ENCODE results near the gene TMEM87B. TPM values are rescaled to one million over a fixed set of nuclear protein-coding genes. Genes with fewer than 3 reads are reported as not detected.

The TMEM87B gene
- total RNA-seq, 1 experiment from 2014 or later: 15.4 TPM

- DNase-seq (ENCODE audit: low read depth): no peak
Measured at GRCh38 chr2:112149194-112149593, 94.1 kb downstream of the TMEM87B start.

- no peak for DNase-seq (ENCODE audit: low read depth)
Measured at GRCh38 chr2:112149866-112150435, 94.9 kb downstream of the TMEM87B start.

GRCh38 chr2:112150447-112150846 is 95.4 kb downstream of the TMEM87B start:
- DNase-seq (ENCODE audit: low read depth): peak; percentile 58

- no peak for DNase-seq (ENCODE audit: low read depth)
Measured at GRCh38 chr2:112150851-112151250, 95.8 kb downstream of the TMEM87B start.

- no peak for DNase-seq (ENCODE audit: low read depth)
Measured at GRCh38 chr2:112151271-112151670, 96.2 kb downstream of the TMEM87B start.

GRCh38 chr2:112151701-112152440 is 96.8 kb downstream of the TMEM87B start:
- no peak for DNase-seq (ENCODE audit: low read depth)

GRCh38 chr2:112152476-112153178 is 97.6 kb downstream of the TMEM87B start:
- no peak for DNase-seq (ENCODE audit: low read depth)

- no peak for DNase-seq (ENCODE audit: low read depth)
Measured at GRCh38 chr2:112153179-112153490, 98.1 kb downstream of the TMEM87B start.

GRCh38 chr2:112153501-112153900 is 98.4 kb downstream of the TMEM87B start:
- no peak for DNase-seq (ENCODE audit: low read depth)

GRCh38 chr2:112154246-112155117 is 99.4 kb downstream of the TMEM87B start:
- DNase-seq (ENCODE audit: low read depth): no peak

GRCh38 chr2:112155331-112156151 is 100.5 kb downstream of the TMEM87B start:
- DNase-seq (ENCODE audit: low read depth): no peak

- peak; percentile 85 for DNase-seq (ENCODE audit: low read depth)
Measured at GRCh38 chr2:112156152-112156986, 101.3 kb downstream of the TMEM87B start.

GRCh38 chr2:112157472-112157871 is 102.4 kb downstream of the TMEM87B start:
- DNase-seq (ENCODE audit: low read depth): no peak

- no peak for DNase-seq (ENCODE audit: low read depth)
Measured at GRCh38 chr2:112159454-112159921, 104.4 kb downstream of the TMEM87B start.

GRCh38 chr2:112160283-112161250 is 105.5 kb downstream of the TMEM87B start:
- no peak for DNase-seq (ENCODE audit: low read depth)

- DNase-seq (ENCODE audit: low read depth): no peak
Measured at GRCh38 chr2:112161431-112162145, 106.5 kb downstream of the TMEM87B start.

- DNase-seq (ENCODE audit: low read depth): no peak
Measured at GRCh38 chr2:112162341-112162740, 107.3 kb downstream of the TMEM87B start.

GRCh38 chr2:112162956-112163355 is 107.9 kb downstream of the TMEM87B start:
- DNase-seq (ENCODE audit: low read depth): no peak
